ENCODE measurements around the gene CPT1A.

The CPT1A gene

DNA sequence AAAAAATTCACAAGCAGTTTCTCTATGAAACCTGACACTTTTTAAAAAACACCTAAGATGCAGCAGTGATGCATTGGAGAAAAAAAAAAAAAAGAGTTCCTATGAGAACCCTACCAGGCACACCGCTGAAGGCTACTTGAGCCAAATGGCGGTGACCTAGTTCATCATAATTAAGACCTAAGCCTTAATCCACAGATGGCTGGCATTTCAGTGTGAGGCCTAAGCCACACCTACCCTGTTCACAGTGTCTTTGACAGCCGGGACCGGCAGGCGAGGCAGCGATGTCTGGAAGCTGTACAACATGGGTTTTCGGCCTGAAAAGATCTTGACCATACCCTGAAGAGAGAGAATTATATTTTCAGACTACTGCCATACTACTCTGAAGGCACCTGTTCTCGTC lies 38.0 kb downstream of the CPT1A start:
- TF ChIP-seq, protein P1, sequence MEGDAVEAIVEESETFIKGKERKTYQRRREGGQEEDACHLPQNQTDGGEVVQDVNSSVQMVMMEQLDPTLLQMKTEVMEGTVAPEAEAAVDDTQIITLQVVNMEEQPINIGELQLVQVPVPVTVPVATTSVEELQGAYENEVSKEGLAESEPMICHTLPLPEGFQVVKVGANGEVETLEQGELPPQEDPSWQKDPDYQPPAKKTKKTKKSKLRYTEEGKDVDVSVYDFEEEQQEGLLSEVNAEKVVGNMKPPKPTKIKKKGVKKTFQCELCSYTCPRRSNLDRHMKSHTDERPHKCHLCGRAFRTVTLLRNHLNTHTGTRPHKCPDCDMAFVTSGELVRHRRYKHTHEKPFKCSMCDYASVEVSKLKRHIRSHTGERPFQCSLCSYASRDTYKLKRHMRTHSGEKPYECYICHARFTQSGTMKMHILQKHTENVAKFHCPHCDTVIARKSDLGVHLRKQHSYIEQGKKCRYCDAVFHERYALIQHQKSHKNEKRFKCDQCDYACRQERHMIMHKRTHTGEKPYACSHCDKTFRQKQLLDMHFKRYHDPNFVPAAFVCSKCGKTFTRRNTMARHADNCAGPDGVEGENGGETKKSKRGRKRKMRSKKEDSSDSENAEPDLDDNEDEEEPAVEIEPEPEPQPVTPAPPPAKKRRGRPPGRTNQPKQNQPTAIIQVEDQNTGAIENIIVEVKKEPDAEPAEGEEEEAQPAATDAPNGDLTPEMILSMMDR (IDR thresholded peaks at IDR 0.05; ENCODE audit: insufficient read depth, low read depth, low read length, missing control alignments) = no peak
- no peak overlapping the region for H3K4me3 ChIP-seq (ENCODE audit: low read depth, low read length)
- DNase-seq (ENCODE audit: low read depth) = no peak

DNA sequence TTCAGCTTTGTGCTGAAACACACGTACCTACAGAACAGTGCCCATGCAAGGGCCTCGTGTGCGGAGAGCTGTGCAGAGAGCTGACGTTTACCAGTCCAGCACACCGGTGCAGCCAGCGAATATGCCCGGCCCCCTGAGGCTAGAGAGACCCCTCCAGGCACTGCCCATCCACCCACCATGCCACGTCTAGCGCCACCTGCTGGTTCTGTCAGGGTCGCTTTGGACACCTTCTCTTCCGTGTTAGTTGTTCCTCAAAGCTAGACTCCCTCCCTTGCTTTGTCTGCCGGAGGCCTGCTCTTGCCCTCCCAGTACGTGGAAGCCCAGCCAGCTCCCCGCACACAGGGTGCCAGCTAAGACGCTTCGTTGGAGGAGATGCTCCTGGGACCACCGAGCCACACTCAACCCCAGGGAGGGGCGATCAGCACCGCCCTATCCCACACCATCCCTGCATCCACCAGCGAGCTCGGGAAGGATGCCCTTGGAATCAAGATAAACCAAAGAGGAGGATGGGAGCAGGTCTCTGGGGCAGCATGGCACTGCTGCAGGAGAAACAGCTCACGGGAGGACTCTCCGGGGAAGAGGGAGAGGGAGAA lies 43.4 kb downstream of the CPT1A start:
- peak; percentile 33 for DNase-seq (ENCODE audit: low read depth)
- H3K4me3 ChIP-seq (ENCODE audit: low read depth, low read length) = no peak overlapping the region
- TF ChIP-seq, protein P1 (IDR thresholded peaks at IDR 0.05; ENCODE audit: insufficient read depth, low read depth, low read length, missing control alignments) = peak; percentile 73

DNA sequence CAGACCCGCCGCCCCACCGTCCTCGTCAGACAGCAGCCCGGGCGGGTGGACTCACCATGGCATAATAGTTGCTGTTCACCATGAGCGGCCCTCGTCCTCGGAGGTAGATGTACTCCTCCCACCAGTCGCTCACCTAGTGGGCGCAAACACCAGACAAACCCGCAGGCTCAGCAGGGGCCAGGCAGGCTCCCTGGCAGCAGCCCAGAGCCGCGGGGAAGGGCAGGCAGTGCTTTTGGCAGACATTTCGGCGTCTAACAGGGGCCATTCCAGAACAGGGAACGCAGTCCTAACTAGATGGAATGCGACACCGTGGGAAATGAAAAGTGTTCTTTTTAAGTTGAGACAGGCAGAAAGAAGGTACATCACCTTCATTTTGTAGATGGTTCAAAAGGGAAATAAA lies 44.9 kb downstream of the CPT1A start:
- TF ChIP-seq, protein P1 (IDR thresholded peaks at IDR 0.05; ENCODE audit: insufficient read depth, low read depth, low read length, missing control alignments) = no peak
- H3K4me3 ChIP-seq (ENCODE audit: low read depth, low read length) = no peak overlapping the region
- no peak for DNase-seq (ENCODE audit: low read depth)

DNA sequence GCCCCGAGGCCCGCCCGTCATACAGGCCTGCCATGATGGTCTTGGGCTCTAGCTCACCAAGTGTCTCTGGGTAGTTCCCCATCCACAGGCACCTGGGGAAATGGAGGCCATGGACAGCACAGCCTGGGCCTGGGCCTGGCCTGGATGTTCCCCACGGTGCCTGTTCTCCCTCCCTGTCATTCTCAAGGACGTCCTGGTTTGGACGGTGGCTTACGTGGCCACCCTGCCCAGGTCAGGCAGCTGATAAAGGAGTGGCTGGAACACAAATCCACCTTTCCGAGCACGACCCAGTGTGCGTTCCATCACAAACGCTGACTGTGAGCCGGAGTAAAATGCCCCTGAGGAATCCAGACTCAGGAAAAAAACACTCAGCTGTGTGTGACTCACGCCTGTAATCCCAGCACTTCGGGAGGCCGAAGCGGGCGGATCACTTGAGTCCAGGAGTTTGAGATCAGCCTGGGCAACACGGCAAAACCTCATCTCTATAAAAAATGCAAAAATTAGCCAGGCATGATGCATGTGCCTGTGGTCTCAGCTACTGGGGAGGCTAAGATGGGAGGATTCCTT lies 49.2 kb downstream of the CPT1A start:
- TF ChIP-seq, protein P1 (IDR thresholded peaks at IDR 0.05; ENCODE audit: insufficient read depth, low read depth, low read length, missing control alignments) = no peak
- H3K4me3 ChIP-seq (ENCODE audit: low read depth, low read length) = no peak overlapping the region
- DNase-seq (ENCODE audit: low read depth) = no peak

DNA sequence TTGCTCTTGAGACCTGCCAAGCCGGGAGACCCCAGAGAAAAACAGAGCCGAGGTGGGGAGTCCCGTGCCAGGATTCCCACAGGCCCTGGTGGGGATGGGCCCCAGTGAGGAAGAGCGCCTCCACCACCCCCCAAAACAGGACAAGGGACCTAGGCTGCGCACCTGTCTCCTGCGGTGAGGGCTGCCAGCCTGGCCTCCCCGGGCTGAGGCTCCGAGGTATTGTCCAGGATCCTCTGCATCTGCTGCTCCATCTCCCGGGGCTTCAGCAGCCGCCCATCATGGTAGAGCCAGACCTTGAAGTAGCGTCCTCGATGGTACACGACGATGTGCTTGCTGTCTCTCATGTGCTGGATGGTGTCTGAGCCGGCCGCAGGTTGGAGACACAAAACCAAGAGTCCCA lies 57.1 kb downstream of the CPT1A start:
- TF ChIP-seq, protein P1 (IDR thresholded peaks at IDR 0.05; ENCODE audit: insufficient read depth, low read depth, low read length, missing control alignments) = no peak
- H3K4me3 ChIP-seq (ENCODE audit: low read depth, low read length) = no peak overlapping the region
- DNase-seq (ENCODE audit: low read depth) = no peak

DNA sequence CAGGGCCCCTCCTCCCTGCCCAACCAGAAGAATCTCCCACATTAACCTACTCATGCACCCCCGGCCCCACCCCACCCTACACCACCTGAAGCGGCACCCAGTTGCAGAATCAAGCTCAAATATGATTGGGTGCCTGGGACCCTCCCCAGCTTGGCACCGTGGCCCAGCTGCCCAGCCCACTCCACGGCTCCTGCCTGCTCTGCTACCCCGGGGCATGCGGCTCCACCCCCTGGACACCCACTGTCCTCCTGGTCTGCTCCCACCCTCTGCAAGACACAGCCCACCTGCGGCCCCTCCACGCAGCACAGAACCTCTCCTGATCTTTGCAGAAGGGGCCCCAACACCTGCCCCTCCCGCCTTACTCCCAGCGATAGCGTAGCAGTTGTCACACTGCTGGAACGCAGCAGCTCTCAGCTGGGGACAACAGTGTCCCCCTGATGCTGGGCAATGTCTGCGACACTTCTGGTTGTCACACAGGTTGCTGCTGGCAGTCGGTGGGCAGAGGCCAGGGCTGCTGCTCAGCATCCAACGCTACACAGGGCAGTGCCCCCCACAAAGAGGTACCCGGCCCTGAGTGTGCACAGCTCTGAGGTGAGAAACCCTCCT lies 58.4 kb downstream of the CPT1A start:
- DNase-seq (ENCODE audit: low read depth) = no peak
- H3K4me3 ChIP-seq (ENCODE audit: low read depth, low read length) = no peak overlapping the region
- TF ChIP-seq, protein P1 (IDR thresholded peaks at IDR 0.05; ENCODE audit: insufficient read depth, low read depth, low read length, missing control alignments) = no peak

Data from GM12865 (cell line).